Ishikawa (cell line): ENCODE data around the gene INCENP.

ENCODE experiments used
- EP300 ChIP-seq: IDR thresholded peaks from 2 replicates; pipeline ENCODE4 v1.6.1; 2012; ENCODE audit warnings: borderline replicate concordance
- FOXM1 ChIP-seq: IDR thresholded peaks from 2 replicates; pipeline ENCODE4 v1.6.1; 2012; ENCODE audit warnings: low read depth, borderline replicate concordance
- MAX ChIP-seq: IDR thresholded peaks from 2 replicates; pipeline ENCODE4 v1.6.1; 2012
- RAD21 ChIP-seq: IDR thresholded peaks from 2 replicates; pipeline ENCODE4 v1.6.1; 2012; ENCODE audit warnings: low read depth

- no peak for TF ChIP-seq FOXM1
- TF ChIP-seq EP300 = no peak
- no peak for TF ChIP-seq MAX
- TF ChIP-seq RAD21 = no peak
Observed at GRCh38 chr11:62139526-62140303, 15.9 kb downstream of the INCENP start.
